Astrocyte (in vitro differentiated cells and primary cell): ENCODE data around the gene MTFP1.

ENCODE experiments used
- CTCF ChIP-seq: IDR thresholded peaks from 2 replicates; pipeline ENCODE4 v1.5.1; 2011; ENCODE audit warnings: low read depth, mild to moderate bottlenecking, inconsistent platforms, low read length, moderate library complexity; ENCODE audit not compliant: insufficient read depth
- EZH2 ChIP-seq: IDR thresholded peaks from 2 replicates; pipeline ENCODE4 v1.6.1; 2012; ENCODE audit warnings: mild to moderate bottlenecking, low read length, inconsistent platforms; ENCODE audit not compliant: insufficient read depth

- TF ChIP-seq CTCF (no peak), EZH2 (no peak)
These were observed 3.7 kb upstream of the MTFP1 start for GRCh38 chr22:30421695-30422480.
